Mucosa of stomach (tissue), 1 donor: ENCODE data around the gene MRGPRF.
A peak's percentile ranks its signal among the peaks of the same experiment; 100 is the strongest.

Experiments
- H3K27me3 ChIP-seq: one replicate; pipeline ENCODE4 v1.7.0; 2013; ENCODE audit warnings: mild to moderate bottlenecking, low read length; ENCODE audit not compliant: control insufficient read depth, insufficient read depth
- H3K36me3 ChIP-seq: one replicate; pipeline ENCODE4 v1.7.0; 2013; ENCODE audit warnings: low read length; ENCODE audit not compliant: control insufficient read depth, insufficient read depth
- H3K4me1 ChIP-seq: one replicate; pipeline ENCODE4 v1.7.0; 2013; ENCODE audit warnings: mild to moderate bottlenecking, low read length; ENCODE audit not compliant: control insufficient read depth, insufficient read depth
- H3K4me3 ChIP-seq: one replicate; pipeline ENCODE4 v1.7.0; 2013; ENCODE audit warnings: low read length
- H3K9ac ChIP-seq: one replicate; pipeline ENCODE4 v1.7.0; 2013; ENCODE audit warnings: mild to moderate bottlenecking, low read length, moderate library complexity
- H3K9me3 ChIP-seq: one replicate; pipeline ENCODE4 v1.7.0; 2013; ENCODE audit warnings: mild to moderate bottlenecking, low read length, moderate library complexity; ENCODE audit not compliant: control insufficient read depth
- donor health status: Pancreatic carcinoma.

Gene MRGPRF

DNA sequence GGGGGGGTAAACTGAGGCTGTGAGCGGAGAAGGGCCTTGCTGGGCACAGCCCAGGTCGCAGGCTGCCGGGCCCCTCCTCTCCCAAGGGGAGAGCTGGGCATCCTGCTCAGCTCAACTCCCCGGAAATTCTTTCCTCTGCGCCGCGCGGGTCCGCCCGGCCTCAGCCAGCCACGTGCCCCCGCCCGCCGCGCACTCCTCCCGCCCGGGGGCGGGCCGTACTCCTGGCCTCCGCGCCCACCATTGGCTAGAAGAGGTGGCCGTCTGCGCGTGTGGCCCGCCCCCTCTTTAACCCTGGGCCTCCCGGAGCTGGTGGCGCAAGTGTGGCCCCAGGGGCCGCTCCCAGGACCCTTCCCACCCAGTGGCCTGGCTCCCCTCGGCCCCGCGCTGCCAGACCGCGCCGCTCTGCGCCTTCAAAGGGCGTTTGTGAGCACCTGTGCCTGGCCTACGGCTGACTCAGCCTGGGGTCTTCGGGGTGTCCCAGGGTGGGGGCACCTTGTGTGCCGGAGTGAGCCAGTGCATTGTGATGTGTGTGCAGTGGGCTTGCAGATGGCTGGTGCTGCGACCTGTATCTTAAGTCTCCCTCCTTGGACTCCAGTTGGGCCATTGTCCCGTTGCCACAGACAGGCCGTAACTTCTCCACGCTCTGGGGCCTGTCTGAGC is 2.0 kb downstream of the MRGPRF start:
- Histone ChIP-seq H3K27me3 (peaks cover 28% of the 10 kb centered on the region), H3K9me3 (no peaks in the 10 kb centered on the region), H3K4me3 (peak overlapping the region; percentile 36), H3K9ac (peak overlapping the region; percentile 78), H3K36me3 (no peaks in the 10 kb centered on the region), H3K4me1 (peaks cover 52% of the 10 kb centered on the region)

DNA sequence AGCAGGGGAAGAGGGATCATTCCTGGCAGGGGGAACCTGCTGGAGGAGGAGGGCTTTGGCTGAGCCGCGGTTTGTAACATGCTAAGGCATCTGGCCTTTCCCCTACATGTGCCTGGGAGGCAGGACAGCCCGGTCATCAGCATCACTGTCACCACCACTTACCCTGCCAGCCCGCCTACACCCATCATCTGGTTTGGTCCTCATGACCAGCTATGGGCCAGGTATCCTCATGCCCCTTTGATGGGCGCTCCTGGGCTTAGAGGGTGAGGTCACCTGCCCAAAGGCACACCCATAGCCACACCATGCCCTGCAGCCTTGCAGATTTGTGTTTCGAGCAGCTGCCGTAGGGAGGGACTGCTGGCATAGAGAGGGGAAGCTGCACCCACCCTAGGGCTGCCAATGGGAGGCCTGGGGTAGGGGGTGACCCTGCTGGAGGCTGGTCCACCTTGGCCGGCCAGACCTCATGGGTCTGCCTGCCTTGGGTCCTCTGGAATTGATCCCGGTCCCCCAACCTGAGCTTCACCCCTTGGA is 2.6 kb downstream of the MRGPRF start:
- Histone ChIP-seq H3K4me3 (peak overlapping the region; percentile 36), H3K9ac (peak overlapping the region; percentile 78), H3K36me3 (no peaks in the 10 kb centered on the region), H3K4me1 (peaks cover 52% of the 10 kb centered on the region), H3K27me3 (peaks cover 28% of the 10 kb centered on the region), H3K9me3 (no peaks in the 10 kb centered on the region)

DNA sequence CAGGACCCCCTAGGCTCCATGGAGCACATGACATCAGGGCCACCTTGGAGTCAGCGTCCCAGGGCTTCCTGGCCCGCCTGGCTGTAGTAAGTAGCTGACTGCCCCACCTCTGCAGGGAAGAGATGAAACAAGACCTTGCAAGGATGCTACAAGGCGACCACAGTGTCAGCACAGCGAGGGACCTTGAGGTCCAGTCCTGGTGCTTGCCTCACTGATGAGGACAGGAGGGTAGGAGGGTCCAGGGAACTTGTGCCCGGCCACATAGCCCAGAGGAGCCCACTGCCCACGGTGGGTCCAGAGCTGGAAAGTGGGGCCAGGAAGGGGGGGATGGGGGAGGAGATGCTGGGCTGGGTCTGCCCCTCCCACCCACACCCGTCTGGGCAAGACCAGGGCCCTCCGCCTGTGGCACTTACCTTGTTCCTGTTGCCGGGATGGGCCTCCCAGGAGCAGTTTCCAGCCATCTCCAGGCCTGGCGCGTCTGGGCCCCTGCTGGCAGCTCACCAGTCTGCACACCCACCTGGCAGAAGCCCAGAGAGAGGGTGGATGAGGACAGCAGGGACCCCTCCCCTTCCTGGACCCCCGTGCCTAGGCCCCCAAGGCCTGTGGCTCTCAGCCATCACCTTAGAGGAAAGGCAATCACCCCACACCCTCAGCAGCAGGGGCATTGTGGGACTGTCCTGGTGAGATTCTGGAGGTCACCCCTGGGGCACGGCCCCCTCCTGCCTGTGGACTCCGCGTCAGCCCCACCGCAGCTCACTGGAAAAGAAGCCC is 3.4 kb downstream of the MRGPRF start:
- Histone ChIP-seq H3K9me3 (no peaks in the 10 kb centered on the region), H3K9ac (peak overlapping the region; percentile 78), H3K36me3 (no peaks in the 10 kb centered on the region), H3K27me3 (peaks cover 28% of the 10 kb centered on the region), H3K4me3 (no peak overlapping the region), H3K4me1 (peaks cover 52% of the 10 kb centered on the region)

DNA sequence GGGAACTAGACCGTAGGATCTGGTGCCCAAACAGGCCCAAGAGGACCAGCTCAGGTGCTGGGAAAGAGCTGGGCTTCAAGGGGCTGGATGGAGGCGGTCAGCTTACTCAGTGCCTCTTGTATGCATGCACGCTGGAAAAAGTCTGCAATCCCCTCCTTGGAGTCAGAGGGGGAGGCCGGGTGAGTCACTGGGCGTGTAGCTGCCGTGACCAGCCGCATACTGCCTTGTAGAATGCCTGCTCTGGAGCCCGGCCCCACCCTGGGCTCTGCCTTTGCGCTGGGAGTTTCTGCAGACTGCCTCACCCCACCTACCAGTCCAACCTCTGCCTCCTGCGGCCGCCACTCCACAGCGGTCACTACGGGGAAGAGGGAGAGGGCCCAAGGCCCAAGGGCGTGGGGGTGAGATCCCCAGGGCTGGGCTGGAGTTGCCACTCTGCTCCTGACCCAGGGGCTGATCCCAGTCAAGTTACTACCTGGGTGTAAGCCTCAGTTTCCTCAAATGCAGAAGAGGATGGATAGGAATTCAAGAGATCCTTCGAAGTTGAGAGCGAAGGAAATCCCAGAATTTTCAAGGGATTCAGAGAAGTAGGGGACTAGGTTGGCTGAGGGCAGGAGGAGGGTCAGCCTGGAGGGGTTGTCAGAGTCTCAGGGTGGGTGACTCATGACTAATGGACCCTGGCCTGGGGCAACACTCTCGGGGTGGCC is 4.2 kb downstream of the MRGPRF start:
- peaks cover 21% of the 10 kb centered on the region for H3K27me3 ChIP-seq
- H3K4me1 ChIP-seq = peaks cover 52% of the 10 kb centered on the region
- no peaks in the 10 kb centered on the region for H3K9me3 ChIP-seq
- peak overlapping the region; percentile 4 for H3K4me3 ChIP-seq
- peak overlapping the region; percentile 36 for H3K9ac ChIP-seq
- H3K36me3 ChIP-seq = no peaks in the 10 kb centered on the region

DNA sequence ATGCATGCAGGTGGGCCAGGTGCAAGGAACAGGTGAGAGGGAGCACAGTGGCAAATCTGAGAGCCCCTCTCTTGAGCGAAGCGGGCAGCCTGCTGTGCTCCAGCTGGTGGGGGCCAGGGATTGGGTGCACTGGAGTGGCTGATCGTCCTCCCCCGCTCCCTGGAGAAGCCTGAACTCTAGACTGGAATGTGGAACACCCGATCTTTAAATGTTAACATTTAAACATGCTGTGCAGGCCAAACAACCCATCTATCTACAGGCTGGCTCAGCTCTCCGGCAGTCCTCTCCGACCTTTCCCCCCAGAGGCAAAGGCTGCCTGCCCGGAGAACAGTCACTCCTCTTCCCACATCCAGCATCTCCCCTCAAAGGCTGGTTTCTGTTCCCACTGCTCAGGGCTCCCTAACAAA is 5.1 kb downstream of the MRGPRF start:
- peaks cover 12% of the 10 kb centered on the region for H3K27me3 ChIP-seq
- H3K4me1 ChIP-seq = peaks cover 46% of the 10 kb centered on the region
- H3K36me3 ChIP-seq = no peaks in the 10 kb centered on the region
- peak overlapping the region; percentile 36 for H3K9ac ChIP-seq
- H3K4me3 ChIP-seq = no peak overlapping the region
- no peaks in the 10 kb centered on the region for H3K9me3 ChIP-seq

DNA sequence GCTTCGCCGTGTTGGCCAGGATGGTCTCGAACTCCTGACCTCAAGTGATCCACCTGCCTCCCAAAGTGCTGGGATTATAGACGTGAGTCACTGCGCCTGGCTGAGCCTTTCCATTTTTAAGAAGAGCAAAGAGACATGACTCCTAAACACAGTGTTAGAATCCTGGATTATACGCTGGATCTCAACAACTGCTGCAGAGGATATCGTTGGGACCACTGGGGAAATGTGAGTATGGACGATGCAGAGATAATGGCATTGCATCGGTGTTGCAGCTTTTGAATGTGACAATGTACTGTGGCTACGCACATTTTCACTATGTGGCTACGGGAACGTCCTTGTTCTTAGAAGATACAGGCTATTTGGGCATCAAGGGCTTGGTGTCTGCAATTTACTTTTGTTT is 6.2 kb downstream of the MRGPRF start:
- H3K27me3 ChIP-seq = peaks cover under 1% of the 10 kb centered on the region
- H3K4me3 ChIP-seq = no peak overlapping the region
- no peaks in the 10 kb centered on the region for H3K36me3 ChIP-seq
- H3K9me3 ChIP-seq = no peaks in the 10 kb centered on the region
- H3K4me1 ChIP-seq = peaks cover 46% of the 10 kb centered on the region
- H3K9ac ChIP-seq = no peak overlapping the region

DNA sequence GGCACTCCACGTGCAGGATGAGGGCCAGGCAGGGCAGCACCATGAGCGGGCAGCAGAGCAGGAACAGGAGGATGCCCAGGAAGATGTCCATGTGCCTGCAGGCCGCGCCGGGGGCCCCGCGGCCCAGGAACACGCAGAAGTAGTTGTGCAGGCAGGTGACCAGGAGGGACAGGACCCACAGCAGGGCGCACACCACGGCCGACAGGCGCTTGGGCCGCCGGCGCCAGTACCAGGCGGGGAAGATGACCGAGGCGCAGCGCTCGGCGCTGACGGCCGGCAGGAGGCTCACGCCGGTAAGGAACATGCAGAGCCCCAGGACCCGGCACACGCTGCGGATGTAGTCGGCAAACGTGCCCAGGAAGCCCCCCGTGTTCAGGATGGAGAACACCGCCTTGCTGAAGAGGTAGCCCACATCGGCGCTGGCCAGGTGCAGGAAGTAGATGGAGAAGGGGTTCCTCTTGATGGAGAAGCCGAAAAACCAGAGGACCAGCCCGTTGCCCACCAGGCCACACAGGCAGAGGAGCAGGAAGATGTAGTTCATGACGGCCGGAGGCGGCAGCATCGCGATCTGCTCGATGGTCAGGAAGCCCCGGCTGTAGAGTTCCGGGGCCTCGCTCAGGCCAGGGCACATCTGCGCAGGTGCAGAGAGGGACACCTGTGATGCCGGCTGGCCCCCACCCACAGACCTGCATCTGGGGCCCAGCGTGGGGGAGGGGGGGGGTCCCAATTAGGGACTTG is 7.2 kb downstream of the MRGPRF start:
- peaks cover 38% of the 10 kb centered on the region for H3K4me1 ChIP-seq
- no peak overlapping the region for H3K4me3 ChIP-seq
- no peak overlapping the region for H3K9ac ChIP-seq
- no peaks in the 10 kb centered on the region for H3K9me3 ChIP-seq
- no peaks in the 10 kb centered on the region for H3K36me3 ChIP-seq
- H3K27me3 ChIP-seq = no peaks in the 10 kb centered on the region

DNA sequence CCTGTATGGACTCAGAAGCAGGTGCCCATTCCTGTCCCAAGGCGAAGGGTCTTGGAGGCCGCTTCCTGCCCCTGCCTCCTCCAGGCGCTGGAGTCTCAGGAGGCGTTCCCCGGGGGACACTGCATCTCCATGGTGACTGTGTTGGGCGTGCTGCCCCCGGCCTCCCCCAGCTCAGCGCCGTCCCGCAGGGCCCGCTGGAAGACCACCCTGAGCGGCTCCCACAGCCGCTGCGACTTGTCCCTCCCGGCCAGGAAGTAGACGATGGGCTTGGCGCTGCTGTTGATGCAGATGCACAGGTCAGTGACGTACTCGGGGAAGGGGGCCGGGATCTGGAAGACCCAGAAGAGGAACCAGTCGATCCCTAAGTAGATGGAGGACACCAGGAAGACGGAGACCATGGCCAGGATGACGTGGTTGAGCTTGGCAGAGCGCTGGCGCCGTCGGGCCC is 7.8 kb downstream of the MRGPRF start:
- no peaks in the 10 kb centered on the region for H3K27me3 ChIP-seq

DNA sequence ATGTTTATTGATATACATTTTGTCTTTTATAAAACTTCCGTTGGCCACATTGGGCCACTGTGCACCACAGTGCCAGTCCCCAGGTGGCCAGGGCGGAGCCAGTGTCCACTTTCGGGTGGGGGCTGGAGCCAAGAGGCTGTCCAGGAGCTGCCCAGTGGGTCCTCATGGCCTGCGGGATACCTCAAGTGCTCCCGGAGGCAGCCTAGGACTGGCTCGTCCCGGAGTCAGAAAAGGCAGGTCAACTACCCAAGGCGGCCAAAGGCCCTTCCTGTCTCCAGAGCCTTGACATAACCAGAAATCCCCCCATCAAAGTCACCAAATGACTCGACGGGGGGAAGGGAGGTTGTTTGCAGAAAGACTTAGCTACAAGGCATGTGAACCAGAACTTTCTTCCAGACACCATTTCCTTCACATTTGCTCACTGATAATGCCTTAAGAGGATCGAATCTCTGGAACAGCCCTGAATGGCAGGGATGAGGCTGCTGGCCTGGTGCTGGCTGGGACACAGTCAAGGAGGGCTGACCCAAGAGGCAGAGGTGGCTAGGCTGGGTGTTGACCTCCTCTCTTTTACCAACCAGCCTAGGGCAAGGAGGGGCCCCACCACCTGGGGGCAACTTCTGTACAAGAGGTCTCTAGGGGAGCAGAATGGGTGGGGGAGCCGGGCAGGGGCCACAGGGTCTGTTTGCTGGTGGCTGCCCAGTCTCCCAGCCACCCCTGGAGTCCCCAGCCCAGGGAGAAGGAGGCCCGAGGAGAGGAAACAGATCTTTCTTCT is 8.4 kb downstream of the MRGPRF start:
- Histone ChIP-seq H3K36me3 (no peaks in the 10 kb centered on the region), H3K27me3 (no peaks in the 10 kb centered on the region), H3K9ac (no peak overlapping the region), H3K9me3 (no peaks in the 10 kb centered on the region), H3K4me1 (peaks cover 30% of the 10 kb centered on the region), H3K4me3 (no peak overlapping the region)

More for the DNA sequence above, 7.8 kb downstream of the MRGPRF start:
- H3K9me3 ChIP-seq = no peaks in the 10 kb centered on the region
- H3K4me1 ChIP-seq = peaks cover 36% of the 10 kb centered on the region
- H3K36me3 ChIP-seq = no peaks in the 10 kb centered on the region
- no peak overlapping the region for H3K4me3 ChIP-seq
- H3K9ac ChIP-seq = no peak overlapping the region

DNA sequence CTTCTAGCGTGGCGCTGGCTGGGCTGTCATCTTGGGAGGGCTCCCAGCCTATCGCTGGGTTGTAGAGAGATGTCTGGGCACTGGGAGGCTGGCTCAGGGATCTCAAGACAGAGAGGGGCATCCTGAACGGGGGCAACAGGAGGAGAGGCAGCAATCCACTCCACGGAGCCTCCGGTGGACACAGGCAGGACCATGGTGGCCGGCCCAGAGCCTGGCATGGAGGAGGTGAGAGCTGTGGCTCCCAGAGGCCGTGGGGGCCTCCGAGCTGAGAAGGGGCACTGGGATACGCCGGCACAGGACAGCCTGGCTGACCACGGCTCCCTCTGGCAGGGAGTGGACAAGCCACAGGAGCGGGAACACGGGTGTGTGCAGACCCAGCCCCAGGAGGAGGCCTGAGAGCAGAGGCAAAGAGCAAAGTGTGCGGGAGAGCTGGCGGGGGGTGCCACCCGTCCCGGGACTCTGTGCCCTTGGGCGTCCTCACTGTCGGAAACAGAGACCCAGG is 9.1 kb downstream of the MRGPRF start:
- no peaks in the 10 kb centered on the region for H3K27me3 ChIP-seq
- H3K4me3 ChIP-seq = no peak overlapping the region
- peaks cover 23% of the 10 kb centered on the region for H3K4me1 ChIP-seq
- no peaks in the 10 kb centered on the region for H3K36me3 ChIP-seq
- no peaks in the 10 kb centered on the region for H3K9me3 ChIP-seq
- H3K9ac ChIP-seq = no peak overlapping the region
